ENCODE measurements around the gene MAP1LC3B. TPM values are rescaled to one million over a fixed set of nuclear protein-coding genes. Genes with fewer than 3 reads are reported as not detected.

Gene MAP1LC3B
- polyA plus RNA-seq, 2 of the 4 experiments (the other 2 are of a cell fraction): 52.3 to 94.1 TPM

- Histone ChIP-seq H3K9me3 (no peaks in the 10 kb centered on the region), H3K4me1 (no peaks in the 10 kb centered on the region), H3K4me2 (no peak overlapping the region), H3K4me3 (no peak overlapping the region), H3K27ac (no peak overlapping the region)
- DNase-seq (ENCODE audit: low read depth in 1 of 2, low spot score in 1 of 2) (no peak), FAIRE-seq (no peak), ATAC-seq (no peak)
- CTCF ChIA-PET: interaction anchor here (0.6 to 2.3 kb wide), 6 partner anchors 8 to 200 kb away, joined by 3 to 7 read pairs (median 4); no protein-coding TSS in a partner anchor
- POLR2A ChIA-PET: no interaction called here
- WGBS (ENCODE audit: missing lambda C conversion rate): 88% methylated on average over 16 of the region's 23 CpGs
- no peak for TF ChIP-seq HOXB5 (CRISPR knock-in tag; IDR thresholded peaks at IDR 0.05)
- no peak for TF ChIP-seq EHMT2 (IDR thresholded peaks at IDR 0.05; ENCODE audit: low read depth)
- TF ChIP-seq FOXS1 (CRISPR knock-in tag; IDR thresholded peaks at IDR 0.05): no peak
These were observed 43.5 kb downstream of the MAP1LC3B start for GRCh38 chr16:87435372-87436224.

DNA sequence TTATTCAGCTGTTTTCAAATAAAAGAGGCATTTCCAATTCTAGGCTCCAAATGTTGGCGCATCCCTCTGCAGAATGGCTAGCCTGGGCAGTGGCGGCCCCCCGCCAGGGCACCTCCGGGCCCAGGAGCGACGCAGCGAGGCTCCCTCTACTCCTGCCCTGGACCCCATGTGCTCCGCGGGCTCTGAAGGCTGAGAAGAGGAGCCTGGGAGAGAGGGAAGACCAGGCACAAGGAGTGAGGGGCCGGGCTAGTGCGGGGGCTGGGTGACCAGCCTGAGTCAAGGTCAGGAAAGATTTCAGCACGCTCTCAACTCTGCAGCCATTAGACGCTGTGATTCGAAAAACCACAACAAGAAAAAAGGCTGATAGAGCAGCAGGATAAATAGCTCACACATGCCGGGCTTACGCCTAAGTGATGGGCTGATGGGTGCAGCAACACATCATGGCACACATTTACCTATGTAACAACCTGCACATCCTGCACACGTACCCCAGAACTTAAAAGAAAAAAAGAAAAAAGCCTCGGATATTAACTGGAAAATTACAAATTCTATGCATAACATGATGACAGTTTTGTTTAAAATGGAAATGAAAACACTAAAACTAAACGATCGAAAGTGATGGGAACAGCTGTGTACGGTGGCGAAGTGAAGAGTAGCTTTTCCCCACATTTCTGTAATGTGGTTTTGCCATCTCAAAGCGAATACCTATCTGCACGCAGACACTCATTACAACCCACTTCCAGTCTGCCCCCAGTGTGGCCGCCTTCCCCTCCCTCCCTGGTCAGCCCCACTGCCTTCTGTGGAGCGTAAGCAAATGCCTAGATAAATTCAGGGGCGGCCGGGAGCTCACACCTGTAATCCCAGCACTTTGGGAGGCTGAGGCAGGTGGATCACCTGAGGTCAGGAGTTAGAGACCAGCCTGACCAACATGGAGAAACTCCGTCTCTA lies 44.4 kb downstream of the MAP1LC3B start:
- no peak overlapping the region for H3K27ac ChIP-seq
- no peak for TF ChIP-seq PHF8 (IDR thresholded peaks at IDR 0.05; ENCODE audit: borderline replicate concordance, low read depth)
- TF ChIP-seq EHMT2 (IDR thresholded peaks at IDR 0.05; ENCODE audit: low read depth): no peak
- no peak for TF ChIP-seq RCOR1 (IDR thresholded peaks at IDR 0.05; ENCODE audit: low read depth, low read length)
- CTCF ChIA-PET: interaction anchor here (0.6 to 2.3 kb wide), 8 partner anchors 8 to 200 kb away, joined by 3 to 7 read pairs (median 4); no protein-coding TSS in a partner anchor
- H3K4me2 ChIP-seq: no peak overlapping the region
- no peaks in the 10 kb centered on the region for H3K4me1 ChIP-seq
- no peak overlapping the region for H3K4me3 ChIP-seq
- POLR2A ChIA-PET: interaction anchor here (0.6 kb wide), 1 partner anchor 54 kb away, joined by 7 read pairs; no protein-coding TSS in a partner anchor
- ATAC-seq (no peak), FAIRE-seq (no peak), DNase-seq (ENCODE audit: low read depth in 1 of 2, low spot score in 1 of 2) (no peak)
- no peaks in the 10 kb centered on the region for H3K9me3 ChIP-seq
- 90% methylated on average over 29 of the region's 29 CpGs for WGBS (ENCODE audit: missing lambda C conversion rate)

- no peaks in the 10 kb centered on the region for H3K4me1 ChIP-seq
- no peaks in the 10 kb centered on the region for H3K9me3 ChIP-seq
- DNase-seq (ENCODE audit: low read depth in 1 of 2, low spot score in 1 of 2) (no peak), FAIRE-seq (no peak), ATAC-seq (no peak)
- POLR2A ChIA-PET: interaction anchor here (0.6 kb wide), 1 partner anchor 54 kb away, joined by 7 read pairs; no protein-coding TSS in a partner anchor
- TF ChIP-seq, protein P1, sequence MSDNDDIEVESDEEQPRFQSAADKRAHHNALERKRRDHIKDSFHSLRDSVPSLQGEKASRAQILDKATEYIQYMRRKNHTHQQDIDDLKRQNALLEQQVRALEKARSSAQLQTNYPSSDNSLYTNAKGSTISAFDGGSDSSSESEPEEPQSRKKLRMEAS (IDR thresholded peaks at IDR 0.05): no peak
- TF ChIP-seq REST (IDR thresholded peaks at IDR 0.05) (no peak), FOSB (CRISPR knock-in tag; IDR thresholded peaks at IDR 0.05) (no peak), TFCP2L1 (CRISPR knock-in tag; IDR thresholded peaks at IDR 0.05) (no peak), CBX8 (IDR thresholded peaks at IDR 0.05) (no peak), POLR2A (IDR thresholded peaks at IDR 0.05; ENCODE audit: low read length) (no peak)
- TF ChIP-seq, protein P2, sequence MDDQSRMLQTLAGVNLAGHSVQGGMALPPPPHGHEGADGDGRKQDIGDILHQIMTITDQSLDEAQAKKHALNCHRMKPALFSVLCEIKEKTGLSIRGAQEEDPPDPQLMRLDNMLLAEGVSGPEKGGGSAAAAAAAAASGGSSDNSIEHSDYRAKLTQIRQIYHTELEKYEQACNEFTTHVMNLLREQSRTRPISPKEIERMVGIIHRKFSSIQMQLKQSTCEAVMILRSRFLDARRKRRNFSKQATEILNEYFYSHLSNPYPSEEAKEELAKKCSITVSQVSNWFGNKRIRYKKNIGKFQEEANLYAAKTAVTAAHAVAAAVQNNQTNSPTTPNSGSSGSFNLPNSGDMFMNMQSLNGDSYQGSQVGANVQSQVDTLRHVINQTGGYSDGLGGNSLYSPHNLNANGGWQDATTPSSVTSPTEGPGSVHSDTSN (IDR thresholded peaks at IDR 0.05): no peak
- 93% methylated on average over 14 of the region's 14 CpGs for WGBS (ENCODE audit: missing lambda C conversion rate)
- no peak overlapping the region for H3K27ac ChIP-seq
- no peak overlapping the region for H3K4me2 ChIP-seq
- CTCF ChIA-PET: interaction anchor here (1.0 to 1.9 kb wide), 5 partner anchors 9 to 199 kb away, joined by 3 to 5 read pairs (median 4); no protein-coding TSS in a partner anchor
- H3K4me3 ChIP-seq: no peak overlapping the region
These were observed 45.2 kb downstream of the MAP1LC3B start for GRCh38 chr16:87437327-87437726.

All from A549 (cell line).